CD4-positive, alpha-beta memory T cell (primary cell): ENCODE results near the gene TMED9. TPM values are rescaled to one million over a fixed set of nuclear protein-coding genes. Genes with fewer than 3 reads are reported as not detected.
A peak's percentile ranks its signal among the peaks of the same experiment; 100 is the strongest.
"Not testable (repeated sequence)": the region's sequence is repeated elsewhere in the genome, so short reads cannot be mapped to it uniquely, and the experiment has no call there.

Source experiments
- CTCF ChIA-PET: fragments of 350-600 bp; sonication (Branson Sonifier 250); formaldehyde crosslinking; loops from one replicate; lab custom pipeline; 2021; ENCODE audit warnings: inconsistent platforms; ENCODE audit not compliant: partially characterized antibody; lab: Charles Lee
- POLR2A ChIA-PET: fragments of 350-600 bp; sonication (Branson Sonifier 250); formaldehyde crosslinking; loops from one replicate; lab custom pipeline; 2021; ENCODE audit not compliant: partially characterized antibody; lab: Charles Lee
- DNase-seq, 5 donors: peaks; one replicate each; pipeline versions ENCODE4 v3.0.0 to v3.0.0-alpha.2; 2020 to 2022; ENCODE audit warnings: mixed read lengths in 1 of 5
- H3K27ac ChIP-seq: one replicate; pipeline ENCODE4 v1.7.0; 2013; ENCODE audit warnings: low read depth, low read length
- H3K27me3 ChIP-seq: 2 replicates; pipeline ENCODE4 v1.7.0; 2013; ENCODE audit warnings: mild to moderate bottlenecking, low read length, moderate library complexity; ENCODE audit not compliant: insufficient read depth
- H3K36me3 ChIP-seq: 2 replicates; pipeline ENCODE4 v1.7.0; 2013; ENCODE audit warnings: mild to moderate bottlenecking, low read length, moderate library complexity; ENCODE audit not compliant: insufficient read depth
- H3K4me1 ChIP-seq: 2 replicates; pipeline ENCODE4 v1.7.0; 2013; ENCODE audit warnings: mild to moderate bottlenecking, low read length, moderate library complexity; ENCODE audit not compliant: insufficient read depth
- H3K4me3 ChIP-seq, 2 donors: one replicate each; pipeline ENCODE4 v1.7.0; 2013; ENCODE audit warnings: low read length in 2 of 2, mild to moderate bottlenecking in 1 of 2
- H3K9me3 ChIP-seq, 2 donors: one replicate each; pipeline ENCODE4 v1.7.0; 2013; ENCODE audit warnings: low read length in 2 of 2, control low read depth in 1 of 2; ENCODE audit not compliant: control insufficient read depth in 1 of 2
- H3K27ac Mint-ChIP-seq, 7 donors: one replicate each; pipeline ENCODE4 v1.8.0; 2020 to 2021; ENCODE audit warnings: mixed read lengths in 7 of 7, mild to moderate bottlenecking in 6 of 7, inconsistent platforms in 3 of 7, moderate library complexity in 3 of 7
- H3K27me3 Mint-ChIP-seq, 2 donors: one replicate each; pipeline ENCODE4 v1.8.0; 2020 to 2021; ENCODE audit warnings: mixed read lengths in 2 of 2
- H3K36me3 Mint-ChIP-seq, 2 donors: one replicate each; pipeline ENCODE4 v1.8.0; 2020 to 2021; ENCODE audit warnings: mixed read lengths in 2 of 2, inconsistent platforms in 1 of 2, mild to moderate bottlenecking in 1 of 2
- H3K4me1 Mint-ChIP-seq, 4 donors: one replicate each; pipeline ENCODE4 v1.8.0; 2020 to 2021; ENCODE audit warnings: mixed read lengths in 4 of 4, mild to moderate bottlenecking in 1 of 4
- H3K4me3 Mint-ChIP-seq, 8 donors: one replicate each; pipeline ENCODE4 v1.8.0; 2020 to 2021; ENCODE audit warnings: mixed read lengths in 8 of 8, mild to moderate bottlenecking in 7 of 8, moderate library complexity in 6 of 8, inconsistent platforms in 3 of 8
- H3K9me3 Mint-ChIP-seq, 8 donors: one replicate each; pipeline ENCODE4 v1.8.0; 2020 to 2021; ENCODE audit warnings: mixed read lengths in 8 of 8, mild to moderate bottlenecking in 5 of 8, inconsistent platforms in 3 of 8, moderate library complexity in 1 of 8
- intact Hi-C: fragments of 100-400 bp; cut with micrococcal nuclease; formaldehyde crosslinking; loops from one replicate; pipeline ENCODE4 v1.15.1; 2023
- polyA plus RNA-seq, 2 donors: library from polyadenylated mRNA; unstranded; fragments of 300-500 nt; fragmentation: Illumina TruSeq; gene quantifications; one replicate each; pipeline ENCODE4 v1.2.3, GENCODE V29; 2021
- total RNA-seq, 2 experiments: library from RNA; stranded (reverse); gene quantifications; one replicate each; pipeline ENCODE4 v1.2.3, GENCODE V29; 2021

Gene TMED9
- total and polyA plus RNA-seq, 4 experiments from 2014 or later: 93.7 to 133 (median 109) TPM

DNA sequence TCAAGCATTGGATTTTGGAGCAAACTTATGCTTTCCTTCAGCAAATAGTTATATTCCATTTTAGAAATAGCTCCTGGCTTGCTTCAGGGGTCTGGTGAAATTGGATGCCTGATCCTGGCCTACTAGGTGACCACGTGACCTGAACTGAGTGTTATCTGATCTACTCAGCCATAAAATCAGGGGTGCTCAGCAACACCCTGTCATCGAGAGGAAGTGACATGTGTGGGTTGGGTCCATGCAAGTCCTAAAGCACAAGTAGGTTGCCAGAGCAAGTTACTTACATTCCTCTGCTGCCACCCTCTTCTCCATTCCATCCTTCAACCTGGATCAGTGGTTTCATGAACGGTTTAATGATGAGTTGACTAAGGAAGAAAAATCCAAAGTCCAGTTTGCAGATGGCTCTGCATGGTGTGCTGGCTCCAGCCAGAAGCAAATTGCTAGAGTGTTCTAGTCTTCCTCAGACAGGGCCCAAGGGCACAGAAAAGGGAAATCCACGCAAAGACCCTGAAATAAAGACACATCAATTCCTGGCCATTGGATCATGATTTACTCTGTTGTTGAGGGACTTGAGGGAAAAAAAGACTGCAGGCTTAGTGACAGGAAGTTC lies 34.9 kb upstream of the TMED9 start:
- DNase-seq: peak in 4 of 5 donors; percentile 25 to 40 (median 32)
- peaks cover 20 to 42% (median 30%) of the 10 kb centered on the region in 4 donors for H3K4me1 Mint-ChIP-seq
- intact Hi-C loops: no loop called here
- H3K27ac Mint-ChIP-seq: peak overlapping the region; percentile 38 to 83 (median 55)
- POLR2A ChIA-PET: no interaction called here
- no peaks in the 10 kb centered on the region for H3K27me3 Mint-ChIP-seq
- H3K4me3 Mint-ChIP-seq: peak overlapping the region in 3 of 8 donors; percentile 15 to 39 (median 26)
- Histone ChIP-seq H3K9me3 (no peaks in the 10 kb centered on the region), H3K4me1 (peaks cover 36% of the 10 kb centered on the region), H3K27me3 (no peaks in the 10 kb centered on the region), H3K36me3 (no peaks in the 10 kb centered on the region), H3K4me3 (no peak overlapping the region), H3K27ac (no peak overlapping the region)
- H3K9me3 Mint-ChIP-seq: no peaks in the 10 kb centered on the region
- CTCF ChIA-PET: interaction anchor here (1.3 kb wide), 1 partner anchor 9 kb away, joined by 4 read pairs; no protein-coding TSS in a partner anchor
- peaks cover 0 to 4% of the 10 kb centered on the region in 2 donors for H3K36me3 Mint-ChIP-seq

DNA sequence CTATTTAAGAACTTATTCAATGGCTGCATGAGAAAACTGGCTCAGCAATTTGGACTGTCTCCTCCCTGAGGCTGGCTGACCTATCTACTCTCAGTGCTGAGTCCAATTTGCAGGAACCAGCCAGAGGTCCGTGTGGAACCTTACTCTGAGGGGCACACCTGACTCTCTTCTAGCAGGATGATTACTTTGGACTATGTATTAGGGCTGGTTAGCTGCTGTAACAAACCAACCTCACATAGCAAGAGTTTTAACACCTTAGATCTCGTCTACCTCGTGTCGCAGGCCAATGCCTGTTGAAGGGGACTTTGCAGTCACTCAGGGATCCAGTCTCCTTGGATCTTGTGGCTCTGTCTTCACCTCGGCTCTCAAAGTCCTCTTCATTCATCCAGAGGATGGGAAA lies 34.2 kb upstream of the TMED9 start:
- H3K36me3 ChIP-seq: no peaks in the 10 kb centered on the region
- peaks cover 30% of the 10 kb centered on the region for H3K4me1 ChIP-seq
- H3K27me3 ChIP-seq: no peaks in the 10 kb centered on the region
- H3K4me3 ChIP-seq: no peak overlapping the region
- H3K27ac ChIP-seq: no peak overlapping the region
- Mint-ChIP-seq H3K9me3 (no peaks in the 10 kb centered on the region), H3K27ac (no peak overlapping the region), H3K4me1 (peaks cover 16 to 35% (median 24%) of the 10 kb centered on the region in 4 donors), H3K27me3 (no peaks in the 10 kb centered on the region), H3K36me3 (peaks cover 0 to 2% of the 10 kb centered on the region in 2 donors), H3K4me3 (peak overlapping the region in 1 of 8 donors; percentile 52)
- H3K9me3 ChIP-seq: no peaks in the 10 kb centered on the region
- DNase-seq: no peak
- ChIA-PET CTCF (interaction anchor here (0.6 kb wide), 1 partner anchor 758 kb away, joined by 3 read pairs; no protein-coding TSS in a partner anchor), POLR2A (no interaction called here)
- intact Hi-C loops: no loop called here

DNA sequence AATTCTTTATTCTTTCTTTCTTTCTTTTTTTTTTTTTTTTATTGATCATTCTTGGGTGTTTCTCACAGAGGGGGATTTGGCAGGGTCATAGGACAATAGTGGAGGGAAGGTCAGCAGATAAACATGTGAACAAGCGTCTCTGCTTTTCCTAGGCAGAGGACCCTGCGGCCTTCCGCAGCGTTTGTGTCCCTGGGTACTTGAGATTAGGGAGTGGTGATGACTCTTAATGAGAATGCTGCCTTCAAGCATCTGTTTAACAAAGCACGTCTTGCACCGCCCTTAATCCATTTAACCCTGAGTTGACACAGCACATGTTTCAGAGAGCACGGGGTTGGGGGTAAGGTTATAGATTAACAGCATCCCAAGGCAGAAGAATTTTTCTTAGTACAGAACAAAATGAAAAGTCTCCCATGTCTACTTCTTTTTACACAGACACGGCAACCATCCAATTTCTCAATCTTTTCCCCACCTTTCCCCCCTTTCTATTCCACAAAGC lies 32.5 kb upstream of the TMED9 start:
- H3K27ac ChIP-seq, H3K27ac Mint-ChIP-seq, H3K36me3 ChIP-seq, POLR2A ChIA-PET, H3K36me3 Mint-ChIP-seq, H3K9me3 ChIP-seq, intact Hi-C loops, H3K4me3 ChIP-seq, H3K27me3 ChIP-seq, H3K27me3 Mint-ChIP-seq, H3K4me3 Mint-ChIP-seq, DNase-seq, H3K9me3 Mint-ChIP-seq: not testable (repeated sequence)
- CTCF ChIA-PET: interaction anchor here (0.8 to 1.1 kb wide), 2 partner anchors 104 to 502 kb away, joined by 3 read pairs; no protein-coding TSS in a partner anchor
- H3K4me1 Mint-ChIP-seq: peaks cover 11 to 26% (median 16%) of the 10 kb centered on the region in 4 donors
- H3K4me1 ChIP-seq: peaks cover 21% of the 10 kb centered on the region

DNA sequence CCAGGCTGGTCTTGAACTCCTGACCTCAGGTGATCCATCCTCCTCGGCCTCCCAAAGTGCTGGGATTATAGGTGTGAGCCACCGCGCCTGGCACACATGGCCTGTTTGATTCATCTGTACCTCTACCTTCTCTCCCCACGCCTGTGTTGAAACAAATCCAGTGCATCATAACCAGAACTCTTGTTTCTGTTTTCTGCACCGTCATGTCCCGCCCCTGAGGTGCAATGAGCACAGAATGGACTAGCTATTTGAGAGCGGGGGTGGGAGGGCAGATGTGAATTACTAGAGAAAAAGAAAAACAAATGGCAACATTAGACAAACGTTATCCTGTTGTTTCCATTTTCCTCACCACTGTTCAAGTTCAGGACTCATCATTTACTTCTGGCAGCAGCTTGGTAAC lies 27.0 kb upstream of the TMED9 start:
- peaks cover 3 to 4% of the 10 kb centered on the region in 2 donors for H3K27me3 Mint-ChIP-seq
- Histone ChIP-seq H3K36me3 (no peaks in the 10 kb centered on the region), H3K4me1 (no peaks in the 10 kb centered on the region), H3K27me3 (no peaks in the 10 kb centered on the region), H3K9me3 (no peaks in the 10 kb centered on the region), H3K27ac (no peak overlapping the region), H3K4me3 (no peak overlapping the region)
- intact Hi-C loops: no loop called here
- no peaks in the 10 kb centered on the region for H3K36me3 Mint-ChIP-seq
- CTCF ChIA-PET: interaction anchor here (1.0 kb wide), 1 partner anchor 42 kb away, joined by 3 read pairs; no protein-coding TSS in a partner anchor
- POLR2A ChIA-PET: interaction anchor here (0.6 kb wide), 1 partner anchor 31 kb away, joined by 3 read pairs; no protein-coding TSS in a partner anchor
- no peak overlapping the region for H3K27ac Mint-ChIP-seq
- H3K4me1 Mint-ChIP-seq: no peaks in the 10 kb centered on the region
- no peak overlapping the region for H3K4me3 Mint-ChIP-seq
- DNase-seq: no peak
- no peaks in the 10 kb centered on the region for H3K9me3 Mint-ChIP-seq

DNA sequence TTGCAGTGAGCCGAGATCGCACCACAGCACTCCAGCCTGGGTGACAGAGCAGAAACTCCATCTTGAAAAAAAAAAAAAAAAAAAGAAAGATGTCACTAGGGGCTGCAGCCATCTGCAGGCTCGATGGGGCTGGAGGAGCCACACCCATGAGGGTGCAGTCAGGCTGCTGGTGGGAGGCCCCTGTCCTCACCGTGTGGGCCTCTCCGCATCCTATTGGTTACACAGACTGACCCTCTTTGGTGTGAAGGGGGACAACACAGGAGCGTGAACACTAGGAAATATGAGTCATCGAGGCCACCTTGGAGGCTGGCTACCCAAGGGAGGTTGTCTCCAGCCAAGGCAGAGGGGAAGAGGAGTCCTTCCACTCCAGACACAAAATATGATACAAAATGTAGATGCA lies 23.7 kb upstream of the TMED9 start:
- no peak overlapping the region for H3K27ac Mint-ChIP-seq
- DNase-seq: no peak
- H3K9me3 Mint-ChIP-seq: peaks cover 0 to 8% (median 0%) of the 10 kb centered on the region in 8 donors
- no peak overlapping the region for H3K27ac ChIP-seq
- H3K36me3 ChIP-seq: no peaks in the 10 kb centered on the region
- H3K4me1 ChIP-seq: no peaks in the 10 kb centered on the region
- H3K36me3 Mint-ChIP-seq: no peaks in the 10 kb centered on the region
- no peaks in the 10 kb centered on the region for H3K4me1 Mint-ChIP-seq
- CTCF ChIA-PET: no interaction called here
- H3K27me3 ChIP-seq: no peaks in the 10 kb centered on the region
- H3K9me3 ChIP-seq: no peaks in the 10 kb centered on the region
- H3K4me3 Mint-ChIP-seq: no peak overlapping the region
- no peak overlapping the region for H3K4me3 ChIP-seq
- intact Hi-C loops: no loop called here
- POLR2A ChIA-PET: no interaction called here
- peaks cover 3 to 4% of the 10 kb centered on the region in 2 donors for H3K27me3 Mint-ChIP-seq

DNA sequence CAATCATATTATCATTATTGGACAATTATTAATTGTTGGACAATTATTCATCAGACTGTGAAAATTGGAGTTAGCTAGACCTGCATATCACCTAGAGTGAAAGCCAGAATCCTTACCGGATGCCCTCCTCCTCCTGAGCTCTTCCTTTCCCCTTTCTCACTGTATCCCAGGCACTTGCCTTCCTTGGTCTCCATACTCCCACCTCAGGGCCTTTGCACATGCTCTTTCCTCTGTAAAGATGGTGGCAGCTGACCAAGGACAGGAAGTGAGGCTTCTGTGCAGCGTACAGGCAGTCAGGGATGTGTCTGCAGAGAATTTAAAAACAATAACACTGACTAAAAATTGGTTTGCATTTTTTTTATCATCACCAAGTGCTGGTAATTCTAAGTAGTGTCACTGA lies 22.1 kb upstream of the TMED9 start:
- no peak overlapping the region for H3K27ac ChIP-seq
- H3K36me3 ChIP-seq: no peaks in the 10 kb centered on the region
- H3K9me3 ChIP-seq: no peaks in the 10 kb centered on the region
- Mint-ChIP-seq H3K27ac (no peak overlapping the region), H3K27me3 (peaks cover 3 to 4% of the 10 kb centered on the region in 2 donors), H3K36me3 (no peaks in the 10 kb centered on the region), H3K4me3 (no peak overlapping the region), H3K9me3 (peaks cover 0 to 8% (median 0%) of the 10 kb centered on the region in 8 donors), H3K4me1 (no peaks in the 10 kb centered on the region)
- no peak overlapping the region for H3K4me3 ChIP-seq
- intact Hi-C loops: no loop called here
- no peaks in the 10 kb centered on the region for H3K4me1 ChIP-seq
- ChIA-PET CTCF (interaction anchor here (0.6 to 1.5 kb wide), 2 partner anchors 9 to 216 kb away, joined by 3 read pairs; no protein-coding TSS in a partner anchor), POLR2A (no interaction called here)
- H3K27me3 ChIP-seq: no peaks in the 10 kb centered on the region
- DNase-seq: no peak

DNA sequence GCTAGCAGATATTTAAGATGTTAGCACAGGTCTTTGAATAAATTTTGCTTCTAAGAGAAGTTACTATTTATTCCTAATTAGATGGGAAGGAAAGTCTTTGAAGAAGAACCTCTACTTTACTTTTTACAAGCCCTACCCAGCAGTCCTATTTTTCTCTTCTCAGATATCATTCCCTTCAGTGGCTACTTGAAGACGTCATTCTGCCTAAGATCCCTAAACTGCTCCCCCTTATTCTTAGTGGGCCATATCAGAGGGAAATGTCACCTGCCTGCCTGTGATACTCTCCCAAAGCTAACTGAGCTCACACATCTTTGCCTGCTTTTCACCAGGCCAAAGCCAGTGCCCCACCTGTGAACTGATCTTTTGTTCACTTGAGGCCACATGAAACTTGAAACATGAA lies 16.5 kb upstream of the TMED9 start:
- intact Hi-C loops: no loop called here
- POLR2A ChIA-PET: no interaction called here

More for the DNA sequence above, 16.5 kb upstream of the TMED9 start:
- H3K36me3 ChIP-seq: no peaks in the 10 kb centered on the region
- Mint-ChIP-seq H3K27me3 (peaks cover 0 to 3% of the 10 kb centered on the region in 2 donors), H3K4me1 (no peaks in the 10 kb centered on the region), H3K9me3 (peaks cover 0 to 8% (median 0%) of the 10 kb centered on the region in 8 donors), H3K36me3 (no peaks in the 10 kb centered on the region), H3K27ac (no peak overlapping the region), H3K4me3 (no peak overlapping the region)
- H3K27ac ChIP-seq: no peak overlapping the region
- CTCF ChIA-PET: no interaction called here
- no peak for DNase-seq
- H3K4me1 ChIP-seq: no peaks in the 10 kb centered on the region
- no peak overlapping the region for H3K4me3 ChIP-seq
- H3K27me3 ChIP-seq: no peaks in the 10 kb centered on the region
- no peaks in the 10 kb centered on the region for H3K9me3 ChIP-seq
